HG03442 (cell line): ENCODE measurements around the gene PTPRN2.
"Not testable (repeated sequence)": the region's sequence is repeated elsewhere in the genome, so short reads cannot be mapped to it uniquely, and the experiment has no call there.

Experiments used
- ATAC-seq: cut with Tn5 transposase; IDR thresholded peaks from one replicate; pipeline ENCODE4 v1.9.1; 2021; ENCODE audit warnings: mild to moderate bottlenecking, moderate library complexity; ENCODE audit not compliant: unreplicated experiment

The PTPRN2 gene

DNA sequence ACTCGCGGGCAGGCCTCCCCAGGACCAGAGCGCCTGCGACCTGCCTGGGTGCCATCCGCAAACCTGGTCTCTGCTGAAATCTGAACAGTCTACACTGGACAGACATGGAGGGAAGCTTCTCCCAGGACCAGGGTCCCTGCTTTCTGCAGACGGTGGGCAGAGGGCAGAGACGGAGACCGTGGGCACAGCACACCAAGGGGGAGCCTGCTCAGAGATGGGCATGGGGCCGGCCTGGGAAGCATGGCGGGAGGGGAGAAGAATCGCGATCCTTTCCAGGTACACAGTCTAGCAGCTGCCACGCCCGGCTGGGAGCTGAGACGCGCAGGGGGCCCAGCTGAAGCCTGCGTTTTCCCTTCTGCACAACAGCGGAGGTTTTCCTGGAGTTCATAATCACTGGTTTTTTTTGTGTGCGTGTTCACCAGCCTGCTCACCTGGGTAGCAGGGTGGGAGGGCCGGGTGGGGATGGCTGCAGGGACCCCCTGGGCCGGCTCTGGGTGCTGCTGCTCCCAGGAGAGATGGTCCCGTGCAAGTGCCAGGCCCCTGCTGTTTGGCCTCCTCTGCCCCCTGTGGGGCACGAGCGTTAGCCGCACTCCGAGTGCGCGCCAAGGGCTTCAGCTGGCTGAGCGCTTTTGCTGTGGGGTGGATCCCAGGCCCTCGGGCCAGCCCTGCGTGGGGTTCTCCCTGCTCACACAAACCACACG, 802.0 kb downstream of the PTPRN2 start:
- no peak for ATAC-seq

- ATAC-seq: no peak
Measured at GRCh38 chr7:157784979-157785441, 802.6 kb downstream of the PTPRN2 start.

- no peak for ATAC-seq
Measured at GRCh38 chr7:157784041-157784835, 803.4 kb downstream of the PTPRN2 start.

DNA sequence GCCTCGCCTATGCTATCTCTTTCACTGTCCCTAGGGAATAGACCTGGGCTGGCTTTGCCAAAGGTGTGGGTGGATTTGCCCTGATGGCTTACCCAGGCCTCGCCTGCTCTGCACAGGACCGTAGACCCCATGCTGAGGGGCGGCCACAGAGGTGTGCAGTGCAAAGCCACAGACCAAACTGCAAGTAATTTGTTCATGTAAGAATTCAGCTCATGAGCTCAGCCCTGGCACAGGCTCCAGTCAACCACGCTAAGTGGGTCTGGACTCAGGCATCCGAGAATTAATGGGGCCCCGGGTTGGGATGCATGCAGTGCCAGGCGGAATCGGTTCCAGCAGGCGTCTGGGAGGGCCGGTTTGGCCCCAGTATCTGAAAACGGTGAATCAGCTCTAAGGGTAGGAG, 805.6 kb downstream of the PTPRN2 start:
- ATAC-seq: no peak

- no peak for ATAC-seq
Measured at GRCh38 chr7:157780721-157781120, 806.9 kb downstream of the PTPRN2 start.

GRCh38 chr7:157780312-157780711, 807.3 kb downstream of the PTPRN2 start:
- ATAC-seq: no peak

- ATAC-seq: no peak
Measured at GRCh38 chr7:157779206-157779605, 808.4 kb downstream of the PTPRN2 start.

- not testable (repeated sequence) for ATAC-seq
Measured at GRCh38 chr7:157777194-157777762, 810.3 kb downstream of the PTPRN2 start.

GRCh38 chr7:157775560-157776332, 811.9 kb downstream of the PTPRN2 start:
- no peak for ATAC-seq

DNA sequence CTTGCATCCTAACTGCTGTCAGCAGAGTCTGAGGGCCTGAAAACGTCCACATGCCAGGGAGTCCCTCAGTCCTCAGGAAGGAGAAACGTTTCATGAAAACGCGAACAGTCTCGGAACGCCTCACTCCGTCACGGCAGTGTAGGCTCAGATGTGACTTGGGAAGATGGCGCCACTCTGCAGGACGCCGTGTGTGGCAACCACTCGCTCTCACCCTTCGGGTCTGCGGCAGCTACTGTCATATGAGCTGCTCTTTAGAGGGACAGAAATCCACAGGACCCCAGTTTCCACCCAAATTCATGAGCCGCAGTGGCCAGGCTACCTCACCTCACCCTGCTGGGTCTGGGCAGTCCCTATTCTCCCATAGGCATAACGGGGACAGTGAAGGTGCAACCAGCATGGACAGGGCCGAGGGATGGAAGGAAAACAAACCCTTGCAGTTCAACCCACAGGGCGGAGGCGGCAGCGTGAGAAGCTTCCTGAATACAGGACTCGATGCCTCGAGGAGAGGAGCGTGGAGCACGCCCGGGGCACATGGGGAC, 812.5 kb downstream of the PTPRN2 start:
- no peak for ATAC-seq

DNA sequence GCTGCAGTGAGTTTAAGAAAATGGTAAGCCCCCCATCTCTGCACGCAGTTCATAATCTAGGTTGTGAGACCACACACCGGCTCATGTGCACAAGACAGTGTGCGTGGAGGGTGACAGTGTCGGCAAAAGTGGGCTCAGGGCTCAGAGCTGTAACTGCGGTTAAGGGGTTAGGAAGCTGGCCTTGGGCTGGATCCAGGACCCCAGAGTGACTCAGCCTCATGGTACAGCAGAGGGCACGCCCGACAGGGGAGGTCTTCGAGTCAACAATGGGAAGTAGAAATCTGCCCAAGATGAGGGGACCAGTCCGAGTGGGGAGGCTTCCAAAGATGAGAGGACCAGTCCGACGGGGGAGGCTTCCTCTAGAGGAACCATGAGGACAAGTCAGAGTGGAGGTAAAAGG, 813.1 kb downstream of the PTPRN2 start:
- no peak for ATAC-seq

DNA sequence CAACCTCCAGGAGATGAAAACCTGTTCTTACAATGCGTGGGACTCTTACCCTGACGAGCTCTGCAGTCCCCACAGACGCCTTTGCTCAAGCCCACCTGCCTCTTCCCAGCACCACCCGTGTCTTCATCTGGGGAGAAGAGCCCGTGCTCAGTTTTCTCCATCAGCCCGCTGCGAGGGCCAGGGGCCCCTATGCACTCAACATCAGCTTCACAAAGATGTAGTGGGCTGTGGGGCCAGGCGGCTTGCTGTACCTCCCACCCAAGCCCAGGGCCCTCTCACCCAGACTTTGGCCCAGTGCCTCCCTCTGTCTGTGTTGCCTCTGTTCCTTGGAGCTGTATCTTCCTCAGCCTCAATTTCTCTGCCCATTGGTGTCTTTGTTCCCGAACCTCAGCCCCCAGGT, 814.3 kb downstream of the PTPRN2 start:
- ATAC-seq: no peak

DNA sequence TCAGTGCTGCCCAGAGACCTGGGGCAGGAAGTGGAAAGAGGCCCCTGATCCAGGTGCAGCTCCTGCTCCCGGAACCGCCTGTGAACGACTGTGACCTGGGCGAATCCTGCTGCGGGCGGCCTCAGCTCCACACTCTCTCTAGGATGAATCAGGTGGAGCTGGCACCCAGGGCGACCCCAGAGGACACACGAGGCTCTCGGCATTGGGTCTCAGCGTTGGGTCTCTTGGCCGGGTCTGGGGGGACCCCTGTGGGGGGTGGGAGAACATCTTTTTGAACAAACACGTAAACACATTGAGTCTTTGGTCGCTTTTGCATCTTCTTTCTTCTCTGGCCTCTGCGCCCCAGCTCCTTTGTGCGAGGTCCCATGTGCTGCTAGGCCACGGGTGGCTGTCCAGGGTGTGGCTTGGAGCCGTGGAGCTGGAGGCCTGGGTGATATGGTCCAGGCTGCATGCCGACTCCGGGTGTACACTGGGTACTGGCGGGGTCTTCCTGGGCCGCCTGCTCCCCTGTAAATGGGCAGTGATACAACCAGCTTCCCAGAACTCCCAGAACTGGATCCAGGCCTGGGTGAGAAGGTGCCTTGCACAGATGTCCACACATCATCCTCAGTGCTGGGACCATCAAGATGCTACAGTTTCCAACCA, 815.0 kb downstream of the PTPRN2 start:
- no peak for ATAC-seq

GRCh38 chr7:157771689-157772088, 815.9 kb downstream of the PTPRN2 start:
- no peak for ATAC-seq

DNA sequence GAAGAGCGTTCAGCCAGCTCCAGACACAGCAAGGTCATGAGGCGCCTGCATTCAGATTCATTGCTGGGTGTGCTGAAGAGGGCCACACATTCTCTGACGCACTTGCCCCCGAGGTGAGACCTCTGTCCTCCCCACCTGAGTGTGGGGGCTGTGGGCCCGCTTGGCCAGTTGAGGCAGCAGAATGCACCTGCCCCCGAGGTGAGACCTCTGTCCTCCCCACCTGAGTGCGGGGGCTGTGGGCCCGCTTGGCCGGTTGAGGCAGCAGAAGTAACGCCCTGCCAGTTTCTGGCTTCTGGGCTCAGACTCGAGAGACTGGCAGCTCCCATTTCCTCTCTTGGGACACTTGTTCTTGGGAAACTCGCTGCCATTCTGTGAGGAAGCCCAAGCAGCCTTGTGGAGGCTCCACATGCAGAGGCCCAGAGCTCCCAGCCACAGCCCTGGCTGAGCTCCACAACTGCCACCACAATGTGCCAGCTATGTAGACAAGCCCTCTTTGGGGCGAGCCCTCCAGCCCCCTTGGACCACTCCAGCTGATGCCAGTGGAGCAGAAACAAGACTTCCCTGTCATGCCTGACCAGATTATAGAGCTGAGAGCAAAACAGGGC, 816.8 kb downstream of the PTPRN2 start:
- no peak for ATAC-seq

- ATAC-seq: no peak
Measured at GRCh38 chr7:157769526-157770215, 818.0 kb downstream of the PTPRN2 start.

- ATAC-seq: no peak
Measured at GRCh38 chr7:157769086-157769485, 818.5 kb downstream of the PTPRN2 start.

DNA sequence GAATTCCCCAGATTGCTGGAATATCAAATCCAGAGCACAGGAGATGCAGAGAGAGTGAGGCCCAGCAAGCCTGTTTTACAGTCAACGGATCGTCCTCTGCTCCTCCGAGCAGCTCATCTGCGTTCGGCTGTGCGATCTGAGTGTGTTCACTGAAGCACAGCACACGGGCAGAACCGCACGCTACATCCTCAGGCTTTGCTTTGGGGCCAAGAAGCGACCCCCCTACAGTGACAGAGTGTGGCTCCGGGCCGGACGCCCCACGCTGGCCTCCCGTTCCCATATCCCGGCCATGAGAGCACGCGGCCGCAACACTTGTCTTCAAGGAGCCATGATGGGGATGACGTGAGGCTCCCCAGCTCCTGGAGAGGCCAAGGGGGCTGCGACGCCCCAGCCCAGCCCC, 819.4 kb downstream of the PTPRN2 start:
- ATAC-seq: no peak

GRCh38 chr7:157767506-157768197, 820.0 kb downstream of the PTPRN2 start:
- ATAC-seq: no peak
